Activated CD4-positive, CD25-positive, alpha-beta regulatory T cell (primary cell): ENCODE data around the gene RABL3.
"Not testable (repeated sequence)": the region's sequence is repeated elsewhere in the genome, so short reads cannot be mapped to it uniquely, and the experiment has no call there.

Source experiments
- DNase-seq, 4 experiments: peaks; one replicate each; lab custom pipeline; 2025; lab: John Stamatoyannopoulos, UW

Gene RABL3

GRCh38 chr3:120742198-120742848 is at the start of gene RABL3, which contains the start of gene GTF2E1:
RABL3 (minus strand) TSS chr3:120742516; CDS start chr3:120742507, 9 bp downstream.
GTF2E1 (plus strand) TSS chr3:120742744; CDS start chr3:120750553, 7,809 bp downstream.
- DNase-seq: peak; percentile 82 to 90 (median 88)

DNA sequence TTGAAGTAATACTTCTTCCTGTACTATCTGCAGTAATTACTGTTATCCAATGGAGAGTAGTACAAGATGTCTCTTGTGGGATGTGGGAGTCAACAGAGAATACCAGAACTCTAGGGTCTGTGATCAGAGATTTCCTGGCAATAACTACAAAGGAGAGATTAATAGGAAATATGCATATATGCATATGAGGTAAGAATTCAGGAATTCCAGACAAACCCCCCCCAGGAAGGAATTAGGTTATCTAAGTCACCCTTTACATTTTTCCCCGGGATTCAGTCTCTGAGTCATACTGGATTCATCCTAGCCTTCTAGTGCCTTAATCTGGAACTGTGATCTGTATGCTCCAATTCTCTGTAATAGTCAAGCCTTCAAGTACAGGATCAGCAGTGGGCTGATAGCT is 49.6 kb upstream of the RABL3 start:
- DNase-seq: no peak

DNA sequence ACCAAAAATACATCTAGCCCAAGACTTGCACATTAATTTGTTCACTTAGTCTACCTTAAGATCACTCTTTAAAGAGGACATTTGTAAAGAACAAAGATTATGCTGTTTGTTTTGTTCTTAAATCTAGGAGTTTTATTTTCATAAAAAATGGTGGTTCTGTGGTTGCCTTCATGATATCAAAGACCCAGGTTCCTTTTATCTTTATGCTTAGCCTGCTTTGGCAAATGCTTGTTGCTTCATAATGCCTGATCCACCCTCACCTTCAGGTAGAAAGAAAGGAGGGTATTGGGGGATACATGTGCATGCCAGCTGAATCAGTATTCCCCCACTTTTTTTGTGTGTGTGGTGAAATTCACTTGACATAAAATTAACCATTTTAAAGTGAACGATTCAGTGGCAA is 48.7 kb upstream of the RABL3 start:
- no peak for DNase-seq

DNA sequence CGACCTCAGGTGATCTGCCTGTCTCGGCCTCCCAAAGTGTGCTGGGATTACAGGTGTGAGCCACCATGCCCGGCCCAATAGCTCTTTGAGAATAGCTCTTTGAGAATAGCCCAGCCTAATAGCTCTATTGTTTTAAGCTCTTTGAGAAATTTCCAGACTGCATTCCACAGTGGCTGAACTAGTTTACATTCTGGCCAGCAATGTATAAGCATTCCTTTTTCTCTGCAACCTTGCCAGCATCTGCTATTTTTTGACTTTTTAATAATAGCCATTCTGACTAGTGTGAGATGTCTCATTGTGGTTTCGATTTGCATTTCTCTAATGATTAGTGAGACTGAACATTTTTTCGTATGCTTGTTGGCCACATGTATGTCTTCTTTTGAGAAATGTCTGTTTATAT is 43.5 kb upstream of the RABL3 start:
- not testable (repeated sequence) for DNase-seq

DNA sequence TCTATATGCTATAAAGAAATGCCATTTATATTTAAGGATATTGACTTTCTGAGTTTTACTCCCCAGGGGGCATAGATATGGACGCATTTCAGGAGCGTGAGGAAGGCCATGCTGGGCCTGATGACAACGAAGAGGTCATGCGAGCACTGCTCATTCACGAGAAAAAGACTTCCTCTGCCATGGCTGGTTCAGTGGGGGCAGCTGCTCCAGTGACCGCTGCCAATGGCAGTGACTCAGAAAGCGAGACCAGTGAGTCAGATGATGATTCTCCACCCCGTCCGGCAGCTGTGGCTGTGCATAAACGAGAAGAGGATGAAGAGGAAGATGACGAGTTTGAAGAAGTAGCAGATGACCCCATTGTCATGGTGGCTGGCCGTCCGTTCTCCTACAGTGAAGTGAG is 38.7 kb upstream of the RABL3 start:
- DNase-seq: no peak

- no peak for DNase-seq
Measured at GRCh38 chr3:120778776-120779175, 36.5 kb upstream of the RABL3 start.

DNA sequence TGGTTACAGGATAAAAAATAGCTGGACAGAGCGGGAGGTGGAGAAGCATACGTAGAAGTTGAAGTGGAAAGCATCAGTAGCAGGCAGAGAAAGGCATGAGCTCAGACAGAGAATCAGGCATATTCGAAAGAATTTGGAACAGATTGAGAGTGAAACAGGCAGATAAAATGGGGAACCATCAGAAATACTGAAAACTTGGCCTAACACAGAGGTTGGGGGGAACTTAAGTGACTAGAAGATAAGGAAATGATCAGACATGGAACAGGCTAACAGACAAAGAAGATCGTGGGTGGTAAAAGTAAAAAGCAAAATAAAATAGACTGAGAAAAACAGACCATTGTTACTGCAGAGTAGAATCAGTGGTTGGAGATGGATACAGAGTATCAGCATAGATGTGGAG is 33.1 kb upstream of the RABL3 start:
- DNase-seq: no peak

- DNase-seq: no peak
Measured at GRCh38 chr3:120773932-120774331, 31.6 kb upstream of the RABL3 start.

- DNase-seq: no peak
Measured at GRCh38 chr3:120772081-120772480, 29.8 kb upstream of the RABL3 start.

DNA sequence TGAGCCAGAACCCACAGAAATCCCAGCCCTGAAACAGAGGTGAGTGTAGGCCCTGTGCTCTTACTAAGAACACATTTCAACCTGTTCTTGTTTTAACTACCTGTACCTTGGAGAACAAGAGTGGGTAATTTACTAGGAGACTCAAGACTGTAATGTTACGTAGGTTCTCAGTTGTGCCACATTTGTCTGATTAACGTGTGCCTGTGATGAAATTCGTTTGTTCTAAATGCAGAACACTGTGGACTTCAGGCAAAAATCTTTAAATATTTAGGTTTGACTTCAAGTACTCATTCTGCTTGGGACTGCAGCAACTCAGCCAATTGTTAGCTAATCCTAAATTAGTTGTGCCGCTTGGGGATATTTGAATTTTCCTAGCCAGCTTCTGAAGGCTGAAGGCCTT is 28.6 kb upstream of the RABL3 start:
- no peak for DNase-seq

DNA sequence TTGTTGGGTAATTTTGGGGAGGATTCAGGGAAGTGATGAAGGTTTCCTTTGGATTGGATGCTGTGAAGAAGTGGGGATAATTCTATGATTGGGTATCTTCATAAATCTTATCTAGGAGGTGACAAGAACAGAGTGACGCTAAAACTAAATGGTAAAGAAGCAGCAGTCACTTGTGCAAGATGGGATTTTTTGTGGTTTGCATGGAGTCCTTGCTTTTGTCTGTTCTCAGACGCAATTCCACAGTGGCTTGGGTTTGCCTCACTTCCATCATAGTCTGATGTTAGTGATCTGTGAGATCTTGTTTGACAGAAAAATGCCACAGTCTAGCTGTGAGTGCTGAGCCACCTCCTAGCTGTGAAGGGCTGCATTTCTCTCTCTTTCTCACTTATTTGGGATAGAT is 27.1 kb upstream of the RABL3 start:
- DNase-seq: no peak

DNA sequence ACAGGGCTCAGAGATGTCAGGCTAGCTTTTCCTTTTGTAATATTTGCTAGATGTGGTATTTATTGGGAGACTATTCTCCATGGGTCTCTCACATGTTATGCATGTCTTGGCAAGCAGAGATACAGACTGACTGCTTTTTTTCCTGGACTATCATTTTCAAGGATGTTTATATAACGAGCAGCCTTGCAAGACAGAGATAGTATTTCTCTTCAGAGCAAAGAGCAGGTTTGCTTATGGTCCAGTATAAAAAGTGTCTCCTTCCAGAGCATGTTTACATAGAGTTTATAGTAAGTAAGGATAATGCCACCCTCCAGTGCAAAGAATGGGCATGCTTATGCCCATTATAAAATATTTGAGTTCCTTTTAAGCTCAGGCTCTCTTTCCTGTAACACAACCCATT is 24.8 kb upstream of the RABL3 start:
- DNase-seq: no peak

DNA sequence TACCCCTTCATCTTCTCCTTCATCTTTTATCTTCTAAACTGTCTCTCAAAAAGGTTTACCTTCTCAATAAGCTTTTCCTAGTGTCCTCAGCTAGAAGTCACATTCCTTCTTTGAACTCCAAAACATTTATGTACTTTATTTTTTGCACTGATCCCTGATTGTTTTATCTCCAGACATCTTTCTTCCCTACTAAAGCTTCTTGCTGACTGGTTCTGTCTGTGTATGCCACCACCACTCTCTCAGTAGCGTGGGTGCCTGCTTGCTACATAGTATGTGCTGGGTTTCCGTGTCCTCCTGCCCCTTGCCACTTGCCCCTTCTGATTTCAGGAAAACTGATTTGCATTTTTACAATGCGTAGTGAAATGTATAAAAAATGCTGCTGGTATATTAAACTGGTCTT is 24.3 kb upstream of the RABL3 start:
- no peak for DNase-seq

GRCh38 chr3:120765830-120766493 is 23.6 kb upstream of the RABL3 start:
- no peak for DNase-seq

GRCh38 chr3:120764206-120764605 is 21.9 kb upstream of the RABL3 start:
- no peak for DNase-seq

DNA sequence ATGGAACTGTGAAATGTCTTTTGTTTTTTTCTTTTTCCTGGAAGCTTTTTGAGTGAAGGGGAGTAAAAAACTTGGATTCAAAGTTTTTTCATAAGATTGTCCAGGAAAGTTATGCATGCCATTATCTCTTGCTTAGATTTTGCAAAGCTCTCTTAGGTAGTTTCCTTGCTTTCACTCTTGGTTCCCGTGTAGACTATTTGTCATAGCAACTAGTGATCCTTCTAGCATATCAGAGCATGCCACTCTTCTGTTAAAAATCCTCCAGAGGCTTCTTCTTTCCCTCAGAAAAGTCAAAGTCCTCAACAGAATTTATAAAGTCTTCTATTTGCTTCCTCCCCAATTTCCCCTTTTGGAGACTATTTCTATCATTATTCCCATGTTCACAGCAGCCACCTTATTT is 21.3 kb upstream of the RABL3 start:
- DNase-seq: no peak

DNA sequence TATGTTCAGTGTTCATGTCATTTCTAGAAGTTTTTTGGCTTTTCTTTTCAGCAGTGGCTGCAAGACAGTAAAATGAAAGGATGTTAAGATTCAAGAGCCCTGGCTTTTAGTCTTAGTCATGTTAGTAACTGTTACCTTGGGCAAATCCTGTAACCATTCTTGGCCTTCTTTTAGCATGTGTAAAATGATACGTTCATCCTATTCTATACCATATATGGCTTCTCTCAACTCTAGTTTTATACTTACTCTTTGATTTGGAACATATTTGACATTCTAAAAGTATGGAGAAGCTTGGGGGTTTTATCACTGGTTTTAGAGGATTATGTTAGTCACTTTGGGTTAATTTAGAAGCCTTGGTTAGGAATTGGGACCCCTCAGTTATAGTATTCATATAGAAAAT is 20.3 kb upstream of the RABL3 start:
- DNase-seq: no peak

DNA sequence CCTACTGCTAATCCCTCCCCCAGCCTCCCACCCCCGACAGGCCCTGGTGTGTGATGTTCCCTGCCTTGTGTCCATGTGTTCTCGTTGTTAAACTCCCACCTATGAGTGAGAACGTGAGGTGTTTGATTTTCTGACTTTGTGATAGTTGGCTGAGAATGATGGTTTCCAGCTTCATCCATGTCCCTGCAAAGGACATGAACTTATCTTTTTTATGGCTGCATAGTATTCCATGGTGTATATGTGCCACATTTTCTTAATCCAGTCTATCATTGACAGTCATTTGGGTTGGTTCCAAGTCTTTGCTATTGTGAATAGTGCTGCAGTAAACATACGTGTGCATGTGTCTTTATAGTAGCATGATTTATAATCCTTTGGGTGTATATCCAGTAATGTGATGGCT is 16.2 kb upstream of the RABL3 start:
- not testable (repeated sequence) for DNase-seq

DNA sequence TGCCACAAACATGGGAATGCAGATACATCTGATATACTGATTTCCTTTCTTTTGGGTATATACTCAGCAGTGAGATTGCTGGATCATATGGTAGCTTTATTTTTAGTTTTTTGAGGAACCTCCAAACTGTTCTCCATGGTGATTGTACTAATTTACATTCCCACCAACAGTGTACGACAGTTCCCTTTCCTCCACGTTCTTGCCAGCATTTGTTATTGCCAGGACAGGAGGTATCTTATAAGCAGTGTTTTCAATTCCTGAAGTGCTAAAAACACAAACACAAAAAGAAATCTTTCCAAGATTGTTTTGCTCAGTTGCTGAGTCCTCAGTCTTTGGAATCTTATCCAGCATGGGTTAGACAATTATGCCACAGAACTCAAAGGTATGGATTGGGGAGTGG is 13.7 kb upstream of the RABL3 start:
- DNase-seq: no peak

DNA sequence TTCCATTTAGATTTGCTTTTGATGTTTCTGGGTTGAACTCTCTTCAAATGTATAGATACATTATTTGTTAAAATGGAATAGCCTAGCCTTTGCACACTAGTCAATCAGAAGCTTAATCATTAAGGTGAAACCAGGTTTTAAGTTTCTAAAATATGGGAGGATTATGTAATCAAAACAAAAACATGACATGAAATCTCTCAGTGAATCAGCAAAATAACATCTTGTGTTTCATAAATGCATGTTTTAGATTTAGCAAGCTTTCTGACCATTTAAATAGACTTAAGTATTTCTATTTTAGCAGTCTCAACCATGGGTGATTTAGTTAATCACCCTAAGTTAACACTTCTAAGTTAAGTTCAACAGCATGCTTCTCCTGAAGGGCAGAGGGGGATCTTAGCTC is 11.5 kb upstream of the RABL3 start:
- no peak for DNase-seq

DNA sequence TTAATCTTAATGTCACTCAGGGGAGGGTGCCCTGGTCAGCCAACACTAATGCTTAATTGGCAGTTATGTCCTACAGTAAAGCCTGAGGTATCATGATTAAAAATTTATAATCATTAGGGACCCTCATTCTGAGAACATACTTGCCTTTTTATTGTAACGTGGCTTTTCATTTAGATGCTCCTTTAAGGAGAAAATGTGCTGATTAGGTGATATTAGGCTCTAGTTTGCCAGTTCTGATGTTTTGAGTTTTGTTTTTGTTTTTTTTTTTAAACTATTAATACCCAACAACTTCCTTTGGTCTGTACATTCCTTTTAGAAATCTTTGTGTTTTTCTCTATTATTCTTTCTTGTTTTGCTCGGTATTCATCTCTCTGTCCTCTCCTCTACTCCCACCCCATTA is 10.5 kb upstream of the RABL3 start:
- DNase-seq: no peak

GRCh38 chr3:120752230-120752629 is 9.9 kb upstream of the RABL3 start:
- DNase-seq: no peak

- DNase-seq: no peak
Measured at GRCh38 chr3:120749843-120750242, 7.5 kb upstream of the RABL3 start.

- DNase-seq: no peak
Measured at GRCh38 chr3:120745466-120745865, 3.1 kb upstream of the RABL3 start.
